Activated CD4-positive, alpha-beta T cell treated with anti-CD3 and anti-CD28 coated beads, Interleukin-2, amount 10 ng/mL, durations not matched to agents 24 days and 14 days (primary cell): Measurements from ENCODE around the gene MICU2. TPM values are rescaled to one million over a fixed set of nuclear protein-coding genes. Genes with fewer than 3 reads are reported as not detected.
A peak's percentile ranks its signal among the peaks of the same experiment; 100 is the strongest.

Experiments
- DNase-seq: peaks from one replicate; pipeline ENCODE4 v3.0.0; 2022
- H3K27ac Mint-ChIP-seq: one replicate; pipeline ENCODE4 v1.8.0; 2022; ENCODE audit warnings: mild to moderate bottlenecking, mixed read lengths
- H3K27me3 Mint-ChIP-seq: one replicate; pipeline ENCODE4 v1.8.0; 2022; ENCODE audit warnings: mixed read lengths
- H3K36me3 Mint-ChIP-seq: one replicate; pipeline ENCODE4 v1.8.0; 2022; ENCODE audit warnings: low read depth, mild to moderate bottlenecking, mixed read lengths
- H3K4me1 Mint-ChIP-seq: one replicate; pipeline ENCODE4 v1.8.0; 2021; ENCODE audit warnings: mixed read lengths
- H3K4me3 Mint-ChIP-seq: one replicate; pipeline ENCODE4 v1.8.0; 2022; ENCODE audit warnings: mild to moderate bottlenecking, moderate library complexity, mixed read lengths
- H3K9me3 Mint-ChIP-seq: one replicate; pipeline ENCODE4 v1.8.0; 2021; ENCODE audit warnings: mixed read lengths
- intact Hi-C: fragments of 100-400 bp; cut with micrococcal nuclease; formaldehyde crosslinking; loops from one replicate; pipeline ENCODE4 v1.15.1; 2023
- total RNA-seq: library from RNA; stranded (reverse); gene quantifications from 2 replicates; pipeline ENCODE4 v1.2.3, GENCODE V29; 2022

The MICU2 gene
- total RNA-seq, 1 donor from 2014 or later: 34.2 TPM

- peak overlapping the region; percentile 78 for H3K27ac Mint-ChIP-seq
- H3K4me1 Mint-ChIP-seq: peaks cover 10% of the 10 kb centered on the region
- intact Hi-C loops: loop anchor here (1.0 to 5.0 kb wide), 3 partner anchors 90 to 300 kb away; partner anchors contain the start of genes MRPL57 and SKA3
These were observed 127.0 kb downstream of the MICU2 start for GRCh38 chr13:21476893-21477472.

GRCh38 chr13:21475115-21475514 is 128.9 kb downstream of the MICU2 start:
- DNase-seq: no peak
- no peak overlapping the region for H3K4me3 Mint-ChIP-seq
- intact Hi-C loops: loop anchor here (5.0 kb wide), 1 partner anchor 88 kb away; no protein-coding TSS in a partner anchor
- peaks cover 10% of the 10 kb centered on the region for H3K4me1 Mint-ChIP-seq
- H3K27me3 Mint-ChIP-seq: peaks cover 4% of the 10 kb centered on the region
- no peaks in the 10 kb centered on the region for H3K36me3 Mint-ChIP-seq
- H3K9me3 Mint-ChIP-seq: no peaks in the 10 kb centered on the region
- H3K27ac Mint-ChIP-seq: no peak overlapping the region

More at GRCh38 chr13:21476893-21477472, 127.0 kb downstream of the MICU2 start:
- DNase-seq: peak; percentile 95
- H3K36me3 Mint-ChIP-seq: no peaks in the 10 kb centered on the region
- H3K27me3 Mint-ChIP-seq: peaks cover 3% of the 10 kb centered on the region
- H3K9me3 Mint-ChIP-seq: no peaks in the 10 kb centered on the region
- peak overlapping the region; percentile 86 for H3K4me3 Mint-ChIP-seq

DNA sequence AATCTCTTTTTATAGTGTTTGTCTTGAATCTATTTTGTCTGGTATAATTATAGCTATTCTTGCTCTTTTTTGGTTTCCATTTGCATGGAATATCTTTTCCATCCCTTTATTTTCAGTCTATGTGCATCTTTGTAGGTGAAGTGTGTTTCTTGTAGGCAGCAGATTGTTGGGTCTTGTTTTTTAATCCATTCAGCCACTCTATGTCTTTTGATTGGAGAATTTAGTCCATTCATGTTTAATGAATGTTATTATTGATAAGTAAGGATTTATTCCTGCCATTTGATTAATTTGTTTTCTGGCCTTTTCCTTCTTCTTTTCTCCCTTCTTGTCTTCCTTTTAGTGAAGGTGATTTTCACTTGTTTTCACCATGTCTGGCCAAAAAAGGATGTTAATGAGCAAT is 133.2 kb downstream of the MICU2 start:
- H3K27ac Mint-ChIP-seq: no peak overlapping the region
- H3K36me3 Mint-ChIP-seq: no peaks in the 10 kb centered on the region
- no peaks in the 10 kb centered on the region for H3K9me3 Mint-ChIP-seq
- intact Hi-C loops: no loop called here
- no peaks in the 10 kb centered on the region for H3K4me1 Mint-ChIP-seq
- H3K4me3 Mint-ChIP-seq: no peak overlapping the region
- DNase-seq: no peak
- peaks cover 20% of the 10 kb centered on the region for H3K27me3 Mint-ChIP-seq

- Mint-ChIP-seq H3K4me1 (no peaks in the 10 kb centered on the region), H3K27ac (no peak overlapping the region), H3K36me3 (no peaks in the 10 kb centered on the region), H3K27me3 (peaks cover 23% of the 10 kb centered on the region), H3K9me3 (no peaks in the 10 kb centered on the region), H3K4me3 (no peak overlapping the region)
- no peak for DNase-seq
- intact Hi-C loops: no loop called here
These were observed 137.4 kb downstream of the MICU2 start for GRCh38 chr13:21466527-21466926.

GRCh38 chr13:21465710-21466160 is 138.2 kb downstream of the MICU2 start:
- intact Hi-C loops: no loop called here
- peaks cover 21% of the 10 kb centered on the region for H3K27me3 Mint-ChIP-seq
- no peaks in the 10 kb centered on the region for H3K4me1 Mint-ChIP-seq
- H3K4me3 Mint-ChIP-seq: no peak overlapping the region
- no peaks in the 10 kb centered on the region for H3K36me3 Mint-ChIP-seq
- H3K9me3 Mint-ChIP-seq: no peaks in the 10 kb centered on the region
- H3K27ac Mint-ChIP-seq: no peak overlapping the region
- DNase-seq: no peak

GRCh38 chr13:21463424-21463823 is 140.5 kb downstream of the MICU2 start:
- DNase-seq: no peak
- intact Hi-C loops: no loop called here
- H3K36me3 Mint-ChIP-seq: no peaks in the 10 kb centered on the region
- H3K27me3 Mint-ChIP-seq: peaks cover 12% of the 10 kb centered on the region
- H3K4me1 Mint-ChIP-seq: peaks cover 4% of the 10 kb centered on the region
- H3K4me3 Mint-ChIP-seq: no peak overlapping the region
- H3K9me3 Mint-ChIP-seq: no peaks in the 10 kb centered on the region
- H3K27ac Mint-ChIP-seq: no peak overlapping the region

DNA sequence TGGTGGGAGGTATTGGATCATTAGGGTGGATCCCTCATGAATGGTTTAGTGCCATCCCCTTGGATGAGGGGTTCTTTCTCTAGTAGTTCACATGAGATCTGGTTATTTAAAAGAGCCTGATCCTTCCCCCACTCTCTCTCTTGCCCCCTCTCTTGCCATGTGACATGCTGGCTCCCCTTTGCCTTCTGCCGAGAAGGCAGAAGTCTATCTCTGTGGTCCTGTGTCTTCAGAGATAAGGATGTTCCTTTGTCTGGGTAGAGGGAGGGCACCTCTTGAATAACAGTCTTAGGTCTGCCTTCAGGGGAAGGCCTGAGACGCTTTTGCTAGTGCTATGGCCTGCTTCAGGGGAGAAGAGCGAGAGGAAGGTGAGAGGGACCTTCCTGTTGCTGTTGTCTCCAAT is 142.8 kb downstream of the MICU2 start:
- Mint-ChIP-seq H3K4me3 (no peak overlapping the region), H3K27me3 (peaks cover 6% of the 10 kb centered on the region), H3K27ac (no peak overlapping the region), H3K9me3 (no peaks in the 10 kb centered on the region), H3K4me1 (peaks cover 18% of the 10 kb centered on the region), H3K36me3 (peaks cover 3% of the 10 kb centered on the region)
- intact Hi-C loops: no loop called here
- no peak for DNase-seq

- DNase-seq: peak; percentile 98
- peaks cover 27% of the 10 kb centered on the region for H3K4me1 Mint-ChIP-seq
- no peaks in the 10 kb centered on the region for H3K9me3 Mint-ChIP-seq
- intact Hi-C loops: loop anchor here (1.0 to 10.0 kb wide), 7 partner anchors 24 to 1044 kb away; partner anchors contain the start of genes MICU2, MRPL57, SKA3 and XPO4
- H3K4me3 Mint-ChIP-seq: peak within 1 kb of the TSS; percentile 94
- H3K27ac Mint-ChIP-seq: peak within 1 kb of the TSS; percentile 93
- peaks cover 14% of the 10 kb centered on the region for H3K36me3 Mint-ChIP-seq
- no peaks in the 10 kb centered on the region for H3K27me3 Mint-ChIP-seq
These were observed 144.9 kb downstream of the MICU2 start, which contains the start of gene ZDHHC20 for GRCh38 chr13:21458813-21459701. Gene ZDHHC20 (minus strand): TSS chr13:21459303. CDS start chr13:21459171, 132 bp downstream.

- peaks cover 27% of the 10 kb centered on the region for H3K4me1 Mint-ChIP-seq
- peak overlapping the region; percentile 94 for H3K4me3 Mint-ChIP-seq
- intact Hi-C loops: loop anchor here (1.0 to 10.0 kb wide), 5 partner anchors 23 to 1044 kb away; partner anchors contain the start of genes MRPL57 and SKA3
These were observed 145.5 kb downstream of the MICU2 start for GRCh38 chr13:21458451-21458812.

GRCh38 chr13:21453387-21454081 is 150.4 kb downstream of the MICU2 start:
- Mint-ChIP-seq H3K27me3 (no peaks in the 10 kb centered on the region), H3K9me3 (no peaks in the 10 kb centered on the region), H3K36me3 (peaks cover 37% of the 10 kb centered on the region), H3K27ac (no peak overlapping the region), H3K4me3 (no peak overlapping the region), H3K4me1 (peaks cover 33% of the 10 kb centered on the region)
- no peak for DNase-seq
- intact Hi-C loops: loop anchor here (10.0 kb wide), 1 partner anchor 1039 kb away; no protein-coding TSS in a partner anchor

More at GRCh38 chr13:21458451-21458812, 145.5 kb downstream of the MICU2 start:
- Mint-ChIP-seq H3K36me3 (peaks cover 14% of the 10 kb centered on the region), H3K27me3 (no peaks in the 10 kb centered on the region), H3K9me3 (no peaks in the 10 kb centered on the region), H3K27ac (peak overlapping the region; percentile 93)
- DNase-seq: peak; percentile 83

- no peak for DNase-seq
- Mint-ChIP-seq H3K9me3 (no peaks in the 10 kb centered on the region), H3K36me3 (peaks cover 41% of the 10 kb centered on the region), H3K27me3 (no peaks in the 10 kb centered on the region), H3K4me3 (no peak overlapping the region), H3K27ac (no peak overlapping the region), H3K4me1 (peaks cover 25% of the 10 kb centered on the region)
- intact Hi-C loops: loop anchor here (10.0 kb wide), 1 partner anchor 1036 kb away; no protein-coding TSS in a partner anchor
These were observed 153.0 kb downstream of the MICU2 start for GRCh38 chr13:21450936-21451335.

GRCh38 chr13:21446656-21447055 is 157.3 kb downstream of the MICU2 start:
- no peak overlapping the region for H3K4me3 Mint-ChIP-seq
- intact Hi-C loops: no loop called here
- no peaks in the 10 kb centered on the region for H3K27me3 Mint-ChIP-seq
- H3K27ac Mint-ChIP-seq: no peak overlapping the region
- peaks cover 3% of the 10 kb centered on the region for H3K9me3 Mint-ChIP-seq
- H3K4me1 Mint-ChIP-seq: peaks cover 16% of the 10 kb centered on the region
- H3K36me3 Mint-ChIP-seq: peaks cover 25% of the 10 kb centered on the region
- DNase-seq: no peak

DNA sequence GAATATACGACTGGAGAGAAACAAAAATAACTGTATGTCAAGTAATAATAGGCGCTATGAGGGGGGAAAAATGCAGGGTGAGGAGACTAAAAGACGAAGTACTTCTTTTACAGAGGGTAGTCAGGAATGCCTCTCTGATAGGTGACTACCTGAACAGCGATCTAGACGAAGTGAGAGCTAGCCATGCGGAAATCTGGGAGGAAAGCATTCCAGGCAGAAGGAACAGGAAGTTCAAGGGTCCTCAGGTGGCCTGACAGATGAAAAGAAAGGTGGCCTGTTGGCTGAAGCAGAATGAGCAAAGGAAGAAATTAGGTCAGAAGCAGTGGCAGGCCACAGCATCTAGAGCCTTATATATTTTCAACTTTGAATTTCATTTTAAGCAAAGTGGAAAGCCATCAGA is 158.2 kb downstream of the MICU2 start:
- Mint-ChIP-seq H3K4me3 (no peak overlapping the region), H3K4me1 (peaks cover 19% of the 10 kb centered on the region), H3K9me3 (peaks cover 4% of the 10 kb centered on the region), H3K27me3 (no peaks in the 10 kb centered on the region), H3K36me3 (peaks cover 24% of the 10 kb centered on the region), H3K27ac (no peak overlapping the region)
- intact Hi-C loops: no loop called here
- no peak for DNase-seq
